DOHH2 (cell line): ENCODE measurements around the gene ALPK1.

Experiments used
- H3F3A ChIP-seq: fragments of 200-600 bp; sonication (generic), shearing (Covaris generic); 2 replicates; pipeline ENCODE4 v1.6.0; 2016; ENCODE audit warnings: antibody characterized with exemption, mild to moderate bottlenecking; ENCODE audit not compliant: control insufficient read depth, insufficient read depth
- H3K27ac ChIP-seq: fragments of 200-600 bp; sonication (generic); 2 replicates; pipeline ENCODE4 v1.5.1; 2014; ENCODE audit warnings: low read depth, mild to moderate bottlenecking, low read length, moderate library complexity
- H3K27me3 ChIP-seq: fragments of 200-600 bp; sonication (generic); 2 replicates; pipeline ENCODE4 v1.6.1; 2014; ENCODE audit warnings: mild to moderate bottlenecking, low read length, mixed read lengths; ENCODE audit not compliant: control insufficient read depth
- H3K36me3 ChIP-seq: fragments of 200-600 bp; sonication (generic); 2 replicates; pipeline ENCODE4 v1.6.1; 2014; ENCODE audit warnings: mild to moderate bottlenecking, low read length, moderate library complexity, mixed read lengths; ENCODE audit not compliant: control insufficient read depth
- H3K4me1 ChIP-seq: fragments of 200-600 bp; sonication (generic); 2 replicates; pipeline ENCODE4 v1.6.1; 2014; ENCODE audit warnings: mild to moderate bottlenecking, low read length, mixed read lengths; ENCODE audit not compliant: control insufficient read depth
- H3K4me2 ChIP-seq: fragments of 200-600 bp; sonication (generic); 2 replicates; pipeline ENCODE4 v1.6.0; 2014; ENCODE audit warnings: mild to moderate bottlenecking, low read length, moderate library complexity
- H3K4me3 ChIP-seq: fragments of 200-600 bp; sonication (generic); 2 replicates; pipeline ENCODE4 v1.5.1; 2014; ENCODE audit warnings: mild to moderate bottlenecking, low read length, mixed read lengths
- H3K79me2 ChIP-seq: fragments of 200-600 bp; sonication (generic); 2 replicates; pipeline ENCODE4 v1.6.1; 2014; ENCODE audit warnings: mild to moderate bottlenecking, low read length, mixed read lengths; ENCODE audit not compliant: control insufficient read depth
- H3K9me2 ChIP-seq: fragments of 200-600 bp; sonication (generic); replicated peaks from 2 replicates; pipeline ENCODE4 v1.6.1; 2014; ENCODE audit warnings: mild to moderate bottlenecking, low read length, mixed read lengths; ENCODE audit not compliant: control insufficient read depth
- H3K9me3 ChIP-seq: fragments of 200-600 bp; sonication (generic); 2 replicates; pipeline ENCODE4 v1.6.1; 2014; ENCODE audit warnings: antibody characterized with exemption, low read length, mixed read lengths; ENCODE audit not compliant: control insufficient read depth, insufficient read depth
- H4K20me1 ChIP-seq: fragments of 200-600 bp; sonication (generic); 2 replicates; pipeline ENCODE4 v1.6.0; 2014; ENCODE audit warnings: low read depth, mild to moderate bottlenecking, antibody characterized with exemption, low read length, moderate library complexity; ENCODE audit not compliant: control insufficient read depth, insufficient read depth
- EZH2phosphoT487 ChIP-seq: fragments of 200-600 bp; sonication (generic); IDR thresholded peaks from 2 replicates; pipeline ENCODE4 v1.6.1; 2017; ENCODE audit warnings: borderline replicate concordance, mild to moderate bottlenecking, antibody characterized with exemption, low read length, moderate library complexity, mixed read lengths
- TF ChIP-seq, protein P1 (sequence below): fragments of 200-600 bp; sonication (generic); IDR thresholded peaks from one replicate; pipeline ENCODE4 v1.5.1; 2014; ENCODE audit warnings: antibody characterized with exemption, mild to moderate bottlenecking, low read depth, low read length; ENCODE audit not compliant: poor library complexity, severe bottlenecking

Gene ALPK1

DNA sequence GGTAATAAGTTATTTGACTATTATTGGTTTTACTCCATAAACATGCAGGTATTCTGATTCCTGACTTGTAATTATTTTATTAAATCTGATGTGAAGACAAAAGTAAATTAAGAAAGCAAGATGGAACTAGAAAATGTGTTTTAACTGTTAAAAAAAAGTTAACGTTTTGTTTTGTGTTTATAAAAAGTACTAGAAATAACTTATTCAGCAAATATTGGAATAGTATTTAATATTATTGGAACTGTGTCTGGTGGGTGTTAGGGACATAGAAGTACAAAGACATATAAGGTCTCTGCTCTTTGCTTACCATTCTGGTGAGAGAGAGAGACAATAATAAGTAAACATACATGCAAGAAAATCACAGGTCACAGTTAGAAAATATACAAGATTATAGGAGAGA lies 27.1 kb upstream of the ALPK1 start:
- peaks cover 33% of the 10 kb centered on the region for H3K36me3 ChIP-seq
- H3K4me1 ChIP-seq = no peaks in the 10 kb centered on the region
- no peak overlapping the region for H3K4me3 ChIP-seq
- no peaks in the 10 kb centered on the region for H3K27me3 ChIP-seq
- TF ChIP-seq, protein P1, sequence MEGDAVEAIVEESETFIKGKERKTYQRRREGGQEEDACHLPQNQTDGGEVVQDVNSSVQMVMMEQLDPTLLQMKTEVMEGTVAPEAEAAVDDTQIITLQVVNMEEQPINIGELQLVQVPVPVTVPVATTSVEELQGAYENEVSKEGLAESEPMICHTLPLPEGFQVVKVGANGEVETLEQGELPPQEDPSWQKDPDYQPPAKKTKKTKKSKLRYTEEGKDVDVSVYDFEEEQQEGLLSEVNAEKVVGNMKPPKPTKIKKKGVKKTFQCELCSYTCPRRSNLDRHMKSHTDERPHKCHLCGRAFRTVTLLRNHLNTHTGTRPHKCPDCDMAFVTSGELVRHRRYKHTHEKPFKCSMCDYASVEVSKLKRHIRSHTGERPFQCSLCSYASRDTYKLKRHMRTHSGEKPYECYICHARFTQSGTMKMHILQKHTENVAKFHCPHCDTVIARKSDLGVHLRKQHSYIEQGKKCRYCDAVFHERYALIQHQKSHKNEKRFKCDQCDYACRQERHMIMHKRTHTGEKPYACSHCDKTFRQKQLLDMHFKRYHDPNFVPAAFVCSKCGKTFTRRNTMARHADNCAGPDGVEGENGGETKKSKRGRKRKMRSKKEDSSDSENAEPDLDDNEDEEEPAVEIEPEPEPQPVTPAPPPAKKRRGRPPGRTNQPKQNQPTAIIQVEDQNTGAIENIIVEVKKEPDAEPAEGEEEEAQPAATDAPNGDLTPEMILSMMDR = no peak
- no peak for TF ChIP-seq EZH2phosphoT487
- no peaks in the 10 kb centered on the region for H4K20me1 ChIP-seq
- H3F3A ChIP-seq = peaks cover 27% of the 10 kb centered on the region
- H3K27ac ChIP-seq = no peak overlapping the region
- H3K4me2 ChIP-seq = no peak overlapping the region
- H3K9me3 ChIP-seq = no peaks in the 10 kb centered on the region
- H3K79me2 ChIP-seq = peaks cover 10% of the 10 kb centered on the region
- H3K9me2 ChIP-seq = no peaks in the 10 kb centered on the region

DNA sequence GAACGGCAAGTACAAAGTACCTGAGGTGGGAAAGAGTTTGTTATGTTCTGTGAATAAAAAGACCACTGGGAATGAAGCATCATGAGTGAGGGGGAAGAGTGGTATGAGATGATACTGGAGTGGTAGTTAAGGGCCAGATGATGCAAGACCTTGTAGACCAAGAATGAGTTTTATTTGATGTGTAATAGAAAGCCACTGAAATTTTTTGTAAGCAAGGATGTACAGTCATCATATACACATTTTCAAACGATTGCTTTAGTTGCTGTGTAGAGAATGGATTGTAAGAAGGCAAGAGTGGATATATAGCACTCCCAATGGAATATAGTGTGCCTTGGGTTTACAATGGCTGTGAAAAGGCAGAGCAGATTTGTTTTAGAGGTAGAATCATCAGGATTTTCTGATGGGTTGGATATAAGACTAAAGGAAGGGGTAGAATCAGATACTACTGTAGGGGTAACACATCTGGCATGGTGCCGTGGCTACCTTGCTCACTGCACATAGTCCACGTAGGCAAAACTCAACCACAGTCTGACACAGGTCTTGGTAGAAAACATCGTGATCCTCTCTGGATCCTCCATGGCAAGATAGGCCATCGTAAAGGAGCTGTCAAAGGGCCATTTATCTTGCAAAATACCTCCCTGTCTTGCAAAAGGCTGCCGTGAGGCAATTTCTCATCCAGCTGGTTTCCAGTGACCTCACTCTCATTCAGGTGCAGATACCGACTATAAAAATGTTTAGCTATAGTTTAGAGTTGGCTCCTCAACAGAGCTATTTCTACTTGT lies 26.3 kb upstream of the ALPK1 start:
- peaks cover 38% of the 10 kb centered on the region for H3K36me3 ChIP-seq
- peaks cover 27% of the 10 kb centered on the region for H3F3A ChIP-seq
- H3K9me3 ChIP-seq = no peaks in the 10 kb centered on the region
- H3K79me2 ChIP-seq = peaks cover 18% of the 10 kb centered on the region
- H3K9me2 ChIP-seq = no peaks in the 10 kb centered on the region
- no peak for TF ChIP-seq EZH2phosphoT487
- TF ChIP-seq, protein P1 = no peak
- no peak overlapping the region for H3K4me3 ChIP-seq
- H3K4me1 ChIP-seq = no peaks in the 10 kb centered on the region
- no peak overlapping the region for H3K27ac ChIP-seq
- peaks cover under 1% of the 10 kb centered on the region; the same call in 1 of the 2 replicates for H4K20me1 ChIP-seq
- H3K27me3 ChIP-seq = no peaks in the 10 kb centered on the region
- H3K4me2 ChIP-seq = no peak overlapping the region

DNA sequence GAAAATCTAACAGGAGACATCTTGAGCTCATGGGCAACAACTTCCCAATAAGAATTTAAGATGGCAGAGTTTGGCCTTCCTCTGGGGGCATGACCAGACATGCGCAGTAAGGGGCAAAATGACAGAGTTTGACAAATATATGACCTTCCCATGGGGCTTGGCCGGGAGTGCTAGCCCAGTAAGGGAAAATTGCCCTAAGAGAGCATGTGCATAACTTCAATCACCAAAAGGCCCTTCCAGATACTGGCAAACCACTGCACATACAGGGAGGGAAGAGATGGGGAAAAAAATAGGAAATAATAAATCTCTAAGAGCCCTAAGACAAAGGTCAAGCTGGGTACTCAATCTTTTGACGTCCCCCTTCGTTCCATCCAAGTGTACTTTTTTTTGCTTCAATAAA lies 24.9 kb upstream of the ALPK1 start:
- Histone ChIP-seq H3K79me2 (peaks cover 33% of the 10 kb centered on the region), H4K20me1 (peaks cover 10% of the 10 kb centered on the region), H3K36me3 (peaks cover 44% of the 10 kb centered on the region), H3K27me3 (no peaks in the 10 kb centered on the region), H3K4me1 (peaks cover 4% of the 10 kb centered on the region; the same call in 1 of the 2 replicates), H3K4me3 (no peak overlapping the region), H3F3A (peaks cover 27% of the 10 kb centered on the region), H3K9me2 (no peaks in the 10 kb centered on the region), H3K27ac (no peak overlapping the region), H3K4me2 (no peak overlapping the region), H3K9me3 (no peaks in the 10 kb centered on the region)
- TF ChIP-seq EZH2phosphoT487 = no peak
- TF ChIP-seq, protein P1 = no peak
